ENCODE measurements around the gene C1R.

Gene C1R

GRCh38 chr12:7034464-7034863, 57.8 kb downstream of the C1R start:
- no peak for DNase-seq (ENCODE audit: low spot score)

GRCh38 chr12:7032990-7033389, 59.3 kb downstream of the C1R start:
- no peak for DNase-seq (ENCODE audit: low spot score)

GRCh38 chr12:7031306-7031705, 60.9 kb downstream of the C1R start:
- DNase-seq (ENCODE audit: low spot score): no peak
